Measurements from ENCODE around the gene DMGDH. TPM values are rescaled to one million over a fixed set of nuclear protein-coding genes. Genes with fewer than 3 reads are reported as not detected.

DMGDH gene
- total RNA-seq, 1 donor from 2014 or later = 0.75 TPM

GRCh38 chr5:79048437-79048836 lies 21.0 kb downstream of the DMGDH start:
- no peaks in the 10 kb centered on the region for H3K4me1 ChIP-seq
- DNase-seq (ENCODE audit: low spot score in 2 of 2) = no peak
- no peaks in the 10 kb centered on the region for H3K9me3 ChIP-seq
- no peaks in the 10 kb centered on the region for H3K36me3 ChIP-seq
- intact Hi-C loops (cut with DNase I) = no loop called here
- no peaks in the 10 kb centered on the region for H3K27me3 ChIP-seq
- no peak for TF ChIP-seq CTCF (IDR thresholded peaks at IDR 0.05)
- no peak overlapping the region for H3K27ac ChIP-seq
- H3K4me3 ChIP-seq = no peak overlapping the region

GRCh38 chr5:79047199-79047598 lies 22.3 kb downstream of the DMGDH start:
- no peaks in the 10 kb centered on the region for H3K36me3 ChIP-seq
- H3K4me1 ChIP-seq = no peaks in the 10 kb centered on the region
- intact Hi-C loops (cut with DNase I) = no loop called here
- no peaks in the 10 kb centered on the region for H3K27me3 ChIP-seq
- no peak for DNase-seq (ENCODE audit: low spot score in 2 of 2)
- no peaks in the 10 kb centered on the region for H3K9me3 ChIP-seq
- no peak for TF ChIP-seq CTCF (IDR thresholded peaks at IDR 0.05)
- H3K27ac ChIP-seq = no peak overlapping the region
- H3K4me3 ChIP-seq = no peak overlapping the region

- Histone ChIP-seq H3K4me3 (no peak overlapping the region), H3K9me3 (no peaks in the 10 kb centered on the region), H3K27ac (no peak overlapping the region), H3K27me3 (no peaks in the 10 kb centered on the region), H3K4me1 (no peaks in the 10 kb centered on the region), H3K36me3 (no peaks in the 10 kb centered on the region)
- intact Hi-C loops (cut with DNase I) = no loop called here
- no peak for TF ChIP-seq CTCF (IDR thresholded peaks at IDR 0.05)
- no peak for DNase-seq (ENCODE audit: low spot score in 2 of 2)
These were observed 27.3 kb downstream of the DMGDH start for GRCh38 chr5:79042188-79042587.

GRCh38 chr5:79036769-79037168 lies 32.7 kb downstream of the DMGDH start:
- Histone ChIP-seq H3K4me1 (no peaks in the 10 kb centered on the region), H3K4me3 (no peak overlapping the region), H3K36me3 (no peaks in the 10 kb centered on the region), H3K27ac (no peak overlapping the region), H3K9me3 (no peaks in the 10 kb centered on the region), H3K27me3 (no peaks in the 10 kb centered on the region)
- TF ChIP-seq CTCF (IDR thresholded peaks at IDR 0.05) = no peak
- no peak for DNase-seq (ENCODE audit: low spot score in 2 of 2)
- intact Hi-C loops (cut with DNase I) = no loop called here

- no peak overlapping the region for H3K27ac ChIP-seq
- DNase-seq (ENCODE audit: low spot score in 2 of 2) = no peak
- intact Hi-C loops (cut with DNase I) = no loop called here
- H3K4me1 ChIP-seq = no peaks in the 10 kb centered on the region
- no peak for TF ChIP-seq CTCF (IDR thresholded peaks at IDR 0.05)
- no peak overlapping the region for H3K4me3 ChIP-seq
- no peaks in the 10 kb centered on the region for H3K9me3 ChIP-seq
- H3K36me3 ChIP-seq = no peaks in the 10 kb centered on the region
- H3K27me3 ChIP-seq = no peaks in the 10 kb centered on the region
These were observed 34.2 kb downstream of the DMGDH start for GRCh38 chr5:79035237-79035636.

GRCh38 chr5:79032782-79033181 lies 36.7 kb downstream of the DMGDH start:
- intact Hi-C loops (cut with DNase I) = no loop called here

More at GRCh38 chr5:79032782-79033181, 36.7 kb downstream of the DMGDH start:
- Histone ChIP-seq H3K4me1 (no peaks in the 10 kb centered on the region), H3K9me3 (no peaks in the 10 kb centered on the region), H3K27ac (no peak overlapping the region), H3K36me3 (no peaks in the 10 kb centered on the region), H3K4me3 (no peak overlapping the region), H3K27me3 (no peaks in the 10 kb centered on the region)
- no peak for TF ChIP-seq CTCF (IDR thresholded peaks at IDR 0.05)
- no peak for DNase-seq (ENCODE audit: low spot score in 2 of 2)
